Transverse colon (tissue), 4 donors: ENCODE data around the gene CITED2. TPM values are rescaled to one million over a fixed set of nuclear protein-coding genes. Genes with fewer than 3 reads are reported as not detected.

Experiments
- DNase-seq: peaks from one replicate; pipeline ENCODE4 v3.0.0-alpha.2; 2019
- H3K27ac ChIP-seq, 4 donors: fragments of 200-600 bp; sonication (generic); 2 replicates each; pipeline ENCODE4 v1.5.1; 2016 to 2018; ENCODE audit warnings: inconsistent platforms in 4 of 4
- H3K27me3 ChIP-seq: fragments of 200-600 bp; sonication (generic); 2 replicates; pipeline ENCODE4 v1.5.1; 2017; ENCODE audit warnings: inconsistent platforms
- H3K36me3 ChIP-seq, 4 donors: fragments of 200-600 bp; sonication (generic); 2 replicates each; pipeline ENCODE4 v1.5.1; 2017 to 2019; ENCODE audit warnings: inconsistent platforms in 4 of 4
- H3K4me1 ChIP-seq, 4 donors: fragments of 200-600 bp; sonication (generic); 2 replicates each; pipeline ENCODE4 v1.5.1; 2017 to 2020; ENCODE audit warnings: inconsistent platforms in 4 of 4
- H3K4me3 ChIP-seq, 4 donors: fragments of 200-600 bp; sonication (generic); 1 replicate in 1 of 4; 2 replicates in 3 of 4; pipeline versions ENCODE4 v1.5.1 to v1.6.1; 2017 to 2019; ENCODE audit warnings: inconsistent platforms in 4 of 4
- H3K9me3 ChIP-seq, 2 donors: fragments of 200-600 bp; sonication (generic); 2 replicates each; pipeline ENCODE4 v1.5.1; 2017 to 2019; ENCODE audit warnings: inconsistent platforms in 2 of 2
- EP300 ChIP-seq: sonication (generic); formaldehyde crosslinking; IDR thresholded peaks from one replicate; pipeline ENCODE4 v1.6.1; 2017; ENCODE audit warnings: antibody characterized with exemption, low read depth
- POLR2A ChIP-seq: fragments of 450-650 bp; IDR thresholded peaks from one replicate; pipeline ENCODE4 v1.6.1; 2016; ENCODE audit warnings: antibody characterized with exemption, mild to moderate bottlenecking, moderate library complexity
- POLR2AphosphoS5 ChIP-seq, 3 donors: sonication (generic); formaldehyde crosslinking; IDR thresholded peaks; one replicate each; pipeline ENCODE4 v1.6.1; 2016; ENCODE audit warnings: antibody characterized with exemption in 3 of 3
- WGBS, 2 donors: methylation state at CpG; one replicate each; pipeline ENCODE4 v1.1.5; 2018; ENCODE audit warnings: low coverage in 1 of 2; 5-methylcytosine and 5-hydroxymethylcytosine counted together
- in situ Hi-C, 4 donors: fragments of 200-750 bp; cut with MboI; loops; one replicate each; pipeline versions ENCODE4 v1.15.0 to v1.15.1; 2017; ENCODE audit warnings: low sequenced_read_pairs in 3 of 4, low pct_ligation_motif_present in 1 of 4, low pct_unique_long_range_greater_than_20kb in 1 of 4
- intact Hi-C: fragments of 100-400 bp; cut with DNase I; formaldehyde crosslinking; loops from one replicate; pipeline ENCODE4 v1.15.1; 2023; ENCODE audit warnings: low total_unique reads
- total RNA-seq, 4 donors: library from RNA; depleted of rRNA; stranded (reverse); fragments of >200 nt; gene quantifications; one replicate each; pipeline ENCODE4 v1.1.0, GENCODE V29; 2016
- TF ChIP-seq, protein P1 (sequence below), 5 experiments: fragments of 200-600 bp in 3 of 5; fragments of 450-650 bp in 2 of 5; sonication (generic) in 3 of 5; IDR thresholded peaks; 1 replicate in 2 of 5; 2 replicates in 3 of 5; pipeline ENCODE4 v1.5.1; 2016 to 2017; ENCODE audit warnings: antibody characterized with exemption in 5 of 5, inconsistent platforms in 3 of 5, mild to moderate bottlenecking in 2 of 5, moderate library complexity in 1 of 5

Gene CITED2
- total RNA-seq, 4 donors from 2014 or later: 66.6 to 116 (median 102) TPM

DNA sequence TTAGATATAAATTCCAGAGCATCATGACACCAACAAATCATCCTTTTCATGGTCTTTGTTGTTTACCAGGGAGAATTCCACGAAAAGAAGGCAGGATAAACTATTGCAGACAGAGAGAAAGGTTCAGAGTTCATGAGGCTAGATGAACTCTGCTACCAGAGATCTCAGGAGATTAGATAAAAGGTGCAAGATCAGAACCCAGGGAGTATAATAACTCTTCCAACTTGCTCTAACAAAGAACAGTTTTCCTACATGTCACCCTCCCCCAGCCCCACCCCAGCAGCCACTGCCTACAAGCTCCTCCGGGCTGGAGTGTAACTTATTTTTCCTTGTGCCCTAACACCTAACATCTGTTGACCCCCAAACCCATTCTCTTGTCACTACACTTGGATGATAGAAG is 13.9 kb upstream of the CITED2 start:
- TF ChIP-seq POLR2A: no peak
- TF ChIP-seq, protein P1, sequence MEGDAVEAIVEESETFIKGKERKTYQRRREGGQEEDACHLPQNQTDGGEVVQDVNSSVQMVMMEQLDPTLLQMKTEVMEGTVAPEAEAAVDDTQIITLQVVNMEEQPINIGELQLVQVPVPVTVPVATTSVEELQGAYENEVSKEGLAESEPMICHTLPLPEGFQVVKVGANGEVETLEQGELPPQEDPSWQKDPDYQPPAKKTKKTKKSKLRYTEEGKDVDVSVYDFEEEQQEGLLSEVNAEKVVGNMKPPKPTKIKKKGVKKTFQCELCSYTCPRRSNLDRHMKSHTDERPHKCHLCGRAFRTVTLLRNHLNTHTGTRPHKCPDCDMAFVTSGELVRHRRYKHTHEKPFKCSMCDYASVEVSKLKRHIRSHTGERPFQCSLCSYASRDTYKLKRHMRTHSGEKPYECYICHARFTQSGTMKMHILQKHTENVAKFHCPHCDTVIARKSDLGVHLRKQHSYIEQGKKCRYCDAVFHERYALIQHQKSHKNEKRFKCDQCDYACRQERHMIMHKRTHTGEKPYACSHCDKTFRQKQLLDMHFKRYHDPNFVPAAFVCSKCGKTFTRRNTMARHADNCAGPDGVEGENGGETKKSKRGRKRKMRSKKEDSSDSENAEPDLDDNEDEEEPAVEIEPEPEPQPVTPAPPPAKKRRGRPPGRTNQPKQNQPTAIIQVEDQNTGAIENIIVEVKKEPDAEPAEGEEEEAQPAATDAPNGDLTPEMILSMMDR (IDR thresholded peaks at IDR 0.05): no peak
- no peak for TF ChIP-seq POLR2AphosphoS5 (IDR thresholded peaks at IDR 0.05)
- no peak for TF ChIP-seq EP300
- intact Hi-C loops: no loop called here
- Histone ChIP-seq H3K4me1 (peaks cover 0 to 10% (median 8%) of the 10 kb centered on the region in 4 donors), H3K27ac (no peak overlapping the region), H3K27me3 (no peaks in the 10 kb centered on the region), H3K4me3 (no peak overlapping the region), H3K9me3 (no peaks in the 10 kb centered on the region), H3K36me3 (no peaks in the 10 kb centered on the region)
- no peak for DNase-seq
- WGBS, 2 donors: 55 to 64% methylated on average over 2 of the region's 2 CpGs
- in situ Hi-C loops: loop anchor here in 3 of 4 donors (25.0 kb wide), 4 partner anchors 199 to 1049 kb away; no protein-coding TSS in a partner anchor

DNA sequence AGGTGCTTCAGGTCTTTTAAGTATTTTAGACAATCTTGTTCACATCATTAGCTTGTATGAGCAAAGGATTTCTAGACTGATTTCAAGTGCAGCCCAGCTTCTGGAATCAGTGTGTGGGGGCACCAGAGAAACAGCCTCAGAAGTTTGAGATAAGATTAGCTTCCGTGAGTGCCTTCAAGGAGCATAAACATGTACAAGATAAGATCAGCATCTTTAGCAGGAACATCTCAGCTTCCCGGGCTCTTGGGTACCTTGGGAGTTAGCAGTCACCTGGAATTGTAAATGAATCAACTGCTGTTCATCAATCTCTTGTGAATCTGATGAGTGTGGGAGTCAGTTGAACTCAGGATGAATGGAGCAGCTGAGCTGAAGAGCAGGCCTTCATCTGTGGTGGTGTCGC is 12.0 kb upstream of the CITED2 start:
- DNase-seq: no peak
- H3K4me3 ChIP-seq: no peak overlapping the region
- TF ChIP-seq, protein P1 (IDR thresholded peaks at IDR 0.05): no peak
- TF ChIP-seq POLR2AphosphoS5 (IDR thresholded peaks at IDR 0.05) (no peak), EP300 (no peak), POLR2A (no peak)
- WGBS, 2 donors: 80 to 91% methylated on average over 2 to 3 of the region's 3 CpGs
- H3K27me3 ChIP-seq: no peaks in the 10 kb centered on the region
- H3K9me3 ChIP-seq: no peaks in the 10 kb centered on the region
- no peaks in the 10 kb centered on the region for H3K36me3 ChIP-seq
- H3K27ac ChIP-seq: no peak overlapping the region
- no peaks in the 10 kb centered on the region for H3K4me1 ChIP-seq
- in situ Hi-C loops: loop anchor here in 3 of 4 donors (25.0 kb wide), 4 partner anchors 201 to 1051 kb away; no protein-coding TSS in a partner anchor
- intact Hi-C loops: no loop called here

DNA sequence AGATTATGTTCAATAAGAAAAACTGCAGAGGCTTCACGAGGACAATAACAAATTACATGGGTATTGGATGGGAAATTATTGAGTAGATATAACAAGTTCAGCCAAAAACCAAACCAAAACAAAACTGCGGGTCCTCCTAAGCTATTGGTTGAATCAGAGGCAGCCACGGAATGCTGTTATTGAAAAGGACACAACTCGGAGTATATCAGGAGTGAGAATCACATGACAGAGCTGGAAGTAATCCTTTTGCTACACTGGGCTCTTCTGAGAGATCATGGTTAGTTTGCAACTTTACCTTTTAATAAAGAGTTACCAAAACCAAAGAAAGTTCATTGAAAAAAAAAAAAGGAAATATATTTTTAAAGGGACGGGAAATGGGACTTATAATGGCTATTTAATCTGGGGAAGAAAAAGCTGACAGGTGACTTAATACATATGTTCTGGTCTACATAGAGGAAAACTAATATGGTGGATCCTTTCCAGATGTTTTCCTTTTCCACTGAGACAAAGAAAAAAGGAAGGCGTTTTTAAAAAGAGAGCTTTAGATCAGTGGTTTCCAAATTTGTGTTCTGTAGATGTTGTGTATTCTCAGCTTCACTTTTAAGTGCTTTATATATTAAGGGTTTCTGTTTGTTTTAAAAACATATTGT is 6.9 kb upstream of the CITED2 start:
- H3K9me3 ChIP-seq: no peaks in the 10 kb centered on the region
- H3K4me3 ChIP-seq: no peak overlapping the region
- peaks cover 0 to 8% (median 6%) of the 10 kb centered on the region in 4 donors for H3K4me1 ChIP-seq
- TF ChIP-seq POLR2AphosphoS5 (IDR thresholded peaks at IDR 0.05) (no peak), POLR2A (no peak), EP300 (no peak)
- TF ChIP-seq, protein P1 (IDR thresholded peaks at IDR 0.05): no peak
- in situ Hi-C loops (loop anchor here in 3 of 4 donors (25.0 kb wide), 4 partner anchors 206 to 1056 kb away; no protein-coding TSS in a partner anchor), intact Hi-C loops (no loop called here)
- H3K27ac ChIP-seq: no peak overlapping the region
- H3K27me3 ChIP-seq: no peaks in the 10 kb centered on the region
- WGBS, 2 donors: 65 to 71% methylated on average over 6 of the region's 6 CpGs
- no peak for DNase-seq
- no peaks in the 10 kb centered on the region for H3K36me3 ChIP-seq

DNA sequence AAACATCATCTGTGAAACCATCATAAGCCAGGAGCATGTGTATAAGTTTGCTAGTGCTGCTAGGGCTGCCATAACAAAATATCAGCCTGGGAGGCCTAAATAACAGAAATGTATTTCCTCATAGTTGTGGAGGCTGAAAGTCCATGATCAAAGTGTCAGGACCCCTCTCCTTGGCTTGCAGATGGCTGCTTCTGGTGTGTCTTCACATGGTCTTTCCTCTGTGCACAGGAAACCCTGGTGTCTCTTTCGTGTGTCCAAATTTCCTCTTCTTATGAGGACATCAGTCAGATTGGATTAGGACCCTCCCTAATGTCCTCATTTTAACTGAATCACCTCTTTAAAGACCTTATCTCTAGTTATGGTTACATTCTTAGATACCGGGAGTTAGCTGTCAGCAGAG is 6.2 kb upstream of the CITED2 start:
- H3K9me3 ChIP-seq: no peaks in the 10 kb centered on the region
- no peak overlapping the region for H3K27ac ChIP-seq
- DNase-seq: no peak
- in situ Hi-C loops: loop anchor here in 3 of 4 donors (25.0 kb wide), 4 partner anchors 207 to 1057 kb away; no protein-coding TSS in a partner anchor
- H3K36me3 ChIP-seq: no peaks in the 10 kb centered on the region
- 85 to 97% methylated on average over 2 of the region's 2 CpGs for WGBS, 2 donors
- TF ChIP-seq EP300: no peak
- intact Hi-C loops: no loop called here
- H3K27me3 ChIP-seq: no peaks in the 10 kb centered on the region
- no peak overlapping the region for H3K4me3 ChIP-seq
- peaks cover 0 to 12% (median 10%) of the 10 kb centered on the region in 4 donors for H3K4me1 ChIP-seq
